IMR-90 (cell line): ENCODE results near the gene SDHAF1. TPM values are rescaled to one million over a fixed set of nuclear protein-coding genes. Genes with fewer than 3 reads are reported as not detected.

ENCODE experiments used
- ATAC-seq: fragments of 200-7000 bp; cut with Tn5 transposase; 2 replicates; pipeline ENCODE4 v1.9.1; 2020; ENCODE audit warnings: low read depth, mild to moderate bottlenecking, moderate library complexity
- BruUV-seq: library from RNA; stranded (reverse); fragments of 400-500 nt; replicated peaks from 2 replicates; lab custom pipeline; 2021; lab: Mats Ljungman, UMichigan
- CTCF ChIA-PET: fragments of 300-600 bp; formaldehyde crosslinking; extraction: SDS; loops from one replicate; lab custom pipeline; 2021; ENCODE audit warnings: antibody characterized with exemption; lab: Yijun Ruan, JAX
- POLR2A ChIA-PET: fragments of 300-600 bp; sonication (Branson Sonifier 250); formaldehyde crosslinking; loops from one replicate; lab custom pipeline; 2022; ENCODE audit warnings: antibody characterized with exemption; ENCODE audit not compliant: unreplicated experiment; lab: Charles Lee
- DNase-seq: peaks from one replicate; pipeline ENCODE4 v3.0.0; 2013
- H2AFZ ChIP-seq: replicated peaks from 2 replicates; pipeline ENCODE3; 2013; ENCODE audit warnings: low read length, mild to moderate bottlenecking; ENCODE audit not compliant: poor library complexity
- H2AK5ac ChIP-seq: 2 replicates; pipeline ENCODE4 v1.6.1; 2013; ENCODE audit warnings: low read depth, low read length, inconsistent platforms
- H2AK9ac ChIP-seq: replicated peaks from 2 replicates; pipeline ENCODE3; 2013; ENCODE audit warnings: mild to moderate bottlenecking, low read depth, low read length, moderate library complexity; ENCODE audit not compliant: poor library complexity
- H2BK120ac ChIP-seq: 2 replicates; pipeline ENCODE4 v1.6.1; 2013; ENCODE audit warnings: low read depth, low read length, inconsistent platforms
- H2BK15ac ChIP-seq: 3 replicates; pipeline ENCODE4 v1.6.1; 2013; ENCODE audit warnings: low read depth, low read length, inconsistent platforms
- H2BK20ac ChIP-seq: 2 replicates; pipeline ENCODE4 v1.6.1; 2013; ENCODE audit warnings: low read depth, mild to moderate bottlenecking, inconsistent platforms, low read length, moderate library complexity
- H2BK5ac ChIP-seq: 2 replicates; pipeline ENCODE4 v1.6.1; 2013; ENCODE audit warnings: mild to moderate bottlenecking, low read depth, low read length, inconsistent platforms; ENCODE audit not compliant: poor library complexity, severe bottlenecking
- H3K14ac ChIP-seq: replicated peaks from 2 replicates; pipeline ENCODE4 v1.6.1; 2013; ENCODE audit warnings: low read depth, low read length, inconsistent platforms
- H3K18ac ChIP-seq: 2 replicates; pipeline ENCODE4 v1.6.1; 2013; ENCODE audit warnings: low read depth, low read length, control low read depth
- H3K23ac ChIP-seq: 2 replicates; pipeline ENCODE4 v1.6.1; 2013; ENCODE audit warnings: low read depth, low read length, inconsistent platforms
- H3K27ac ChIP-seq: 2 replicates; pipeline ENCODE4 v1.5.1; 2013; ENCODE audit warnings: mild to moderate bottlenecking, control low read depth, low read length; ENCODE audit not compliant: insufficient read depth
- H3K27me3 ChIP-seq: 2 replicates; pipeline ENCODE4 v1.6.1; 2013; ENCODE audit warnings: low read length; ENCODE audit not compliant: control insufficient read depth, insufficient read depth
- H3K36me3 ChIP-seq: 2 replicates; pipeline ENCODE4 v1.6.1; 2013; ENCODE audit warnings: low read length, mixed read lengths; ENCODE audit not compliant: control insufficient read depth, insufficient read depth
- H3K4ac ChIP-seq: 2 replicates; pipeline ENCODE4 v1.6.1; 2013; ENCODE audit warnings: low read depth, low read length, inconsistent platforms
- H3K4me1 ChIP-seq: 2 replicates; pipeline ENCODE4 v1.6.1; 2013; ENCODE audit warnings: low read length, mixed read lengths; ENCODE audit not compliant: control insufficient read depth, insufficient read depth
- H3K4me2 ChIP-seq: 2 replicates; pipeline ENCODE4 v1.6.1; 2013; ENCODE audit warnings: low read depth, mild to moderate bottlenecking, control low read depth, low read length, moderate library complexity
- H3K4me3 ChIP-seq: 2 replicates; pipeline ENCODE4 v1.5.1; 2013; ENCODE audit warnings: low read depth, mild to moderate bottlenecking, control low read depth, low read length, moderate library complexity; ENCODE audit not compliant: insufficient read depth
- H3K56ac ChIP-seq: 2 replicates; pipeline ENCODE4 v1.6.1; 2013; ENCODE audit warnings: low read length, inconsistent platforms; ENCODE audit not compliant: insufficient read depth; ENCODE audit errors: extremely low read depth
- H3K79me1 ChIP-seq, 2 experiments: 2 replicates each; pipeline ENCODE4 v1.6.1; 2013; ENCODE audit warnings: low read length in 2 of 2, inconsistent platforms in 1 of 2, low read depth in 1 of 2
- H3K9ac ChIP-seq: 2 replicates; pipeline ENCODE4 v1.6.1; 2013; ENCODE audit warnings: low read depth, low read length, control low read depth
- H3K9me1 ChIP-seq: 2 replicates; pipeline ENCODE4 v1.6.1; 2013; ENCODE audit warnings: low read length, inconsistent platforms; ENCODE audit not compliant: insufficient read depth
- H3K9me3 ChIP-seq: 2 replicates; pipeline ENCODE4 v1.6.1; 2013; ENCODE audit warnings: low read length; ENCODE audit not compliant: control insufficient read depth, insufficient read depth
- H4K20me1 ChIP-seq: 2 replicates; pipeline ENCODE4 v1.6.1; 2013; ENCODE audit warnings: low read length, inconsistent platforms; ENCODE audit not compliant: insufficient read depth
- H4K5ac ChIP-seq: 2 replicates; pipeline ENCODE4 v1.6.1; 2013; ENCODE audit warnings: mild to moderate bottlenecking, low read depth, low read length, control low read depth
- H4K8ac ChIP-seq, 2 experiments: 2 replicates each; pipeline ENCODE4 v1.6.1; 2013; ENCODE audit warnings: low read depth in 2 of 2, low read length in 2 of 2, control low read depth in 1 of 2, inconsistent platforms in 1 of 2
- H4K91ac ChIP-seq: 2 replicates; pipeline ENCODE4 v1.6.1; 2013; ENCODE audit warnings: low read depth, low read length, inconsistent platforms; ENCODE audit not compliant: insufficient read depth
- BHLHE40 ChIP-seq: fragments of 150-350 bp; IDR thresholded peaks from 2 replicates; pipeline ENCODE4 v1.6.1; 2016; ENCODE audit warnings: mild to moderate bottlenecking, low read depth, low read length
- CEBPB ChIP-seq: IDR thresholded peaks from 2 replicates; pipeline ENCODE4 v1.6.1; 2012; ENCODE audit warnings: low read depth, low read length, improper control_type of control experiment
- CHD1 ChIP-seq: IDR thresholded peaks from 2 replicates; pipeline ENCODE4 v1.6.1; 2012; ENCODE audit warnings: low read depth, low read length, improper control_type of control experiment
- FOS ChIP-seq: fragments of 150-350 bp; IDR thresholded peaks from 2 replicates; pipeline ENCODE4 v1.6.1; 2016; ENCODE audit warnings: low read depth, low read length
- MAZ ChIP-seq: IDR thresholded peaks from 2 replicates; pipeline ENCODE4 v1.6.1; 2012; ENCODE audit warnings: low read depth, mild to moderate bottlenecking, low read length, improper control_type of control experiment, moderate library complexity, borderline replicate concordance
- MXI1 ChIP-seq: IDR thresholded peaks from 2 replicates; pipeline ENCODE4 v1.6.1; 2012; ENCODE audit warnings: low read depth, mild to moderate bottlenecking, low read length, moderate library complexity, borderline replicate concordance
- NFE2L2 ChIP-seq: fragments of 150-350 bp; IDR thresholded peaks from 2 replicates; pipeline ENCODE4 v1.6.1; 2016; ENCODE audit warnings: low read depth, mild to moderate bottlenecking, low read length
- POLR2A ChIP-seq: IDR thresholded peaks from 2 replicates; pipeline ENCODE4 v1.6.1; 2012; ENCODE audit warnings: mild to moderate bottlenecking, low read depth, low read length
- RCOR1 ChIP-seq: IDR thresholded peaks from 2 replicates; pipeline ENCODE4 v1.6.1; 2012; ENCODE audit warnings: mild to moderate bottlenecking, low read length, improper control_type of control experiment; ENCODE audit not compliant: insufficient replicate concordance
- SMC3 ChIP-seq: fragments of 150-350 bp; IDR thresholded peaks from 2 replicates; pipeline ENCODE4 v1.6.1; 2016; ENCODE audit warnings: low read depth, mild to moderate bottlenecking, antibody characterized with exemption, low read length, moderate library complexity
- USF2 ChIP-seq: fragments of 150-350 bp; IDR thresholded peaks from 2 replicates; pipeline ENCODE4 v1.6.1; 2017; ENCODE audit warnings: mild to moderate bottlenecking, antibody characterized with exemption, low read length, low read depth
- WGBS, 2 experiments: methylation state at CpG; one replicate each; pipeline versions ENCODE4 v1.1.5 to v1.1.7; 2013; ENCODE audit warnings: missing lambda C conversion rate in 2 of 2; ENCODE audit not compliant: insufficient read length in 1 of 2; ENCODE audit errors: extremely low coverage in 2 of 2; 5-methylcytosine and 5-hydroxymethylcytosine counted together
- dilution Hi-C: fragments of 300-500 bp; cut with HindIII; formaldehyde crosslinking; loops from one replicate; pipeline ENCODE4 v1.14.3; 2018; ENCODE audit warnings: low sequenced_read_pairs; ENCODE audit not compliant: unreplicated experiment
- in situ Hi-C: fragments of 300-500 bp; cut with MboI; formaldehyde crosslinking; loops from 3 replicates; pipeline ENCODE4 v1.14.3; 2019; ENCODE audit warnings: low sequenced_read_pairs, inconsistent platforms, mixed read lengths
- intact Hi-C: fragments of 100-400 bp; cut with micrococcal nuclease; formaldehyde crosslinking; loops from 2 replicates; pipeline ENCODE4 v1.10.0; 2022
- polyA plus RNA-seq, 3 experiments: library from polyadenylated mRNA; depleted of rRNA; stranded (reverse); fragments of >200 nt; gene quantifications; 2 replicates each; pipeline ENCODE4 v1.2.3, GENCODE V29; 2012; ENCODE audit warnings: low replicate concordance in 1 of 3
- total RNA-seq: library from RNA; depleted of rRNA; stranded (reverse); fragments of >200 nt; gene quantifications from 2 replicates; pipeline ENCODE4 v1.2.3, GENCODE V29; 2012
- TF ChIP-seq, protein P1 (sequence below): conservative IDR thresholded peaks from 2 replicates; pipeline ENCODE4 v1.5.1; 2012; ENCODE audit warnings: mild to moderate bottlenecking, low read depth, low read length, improper control_type of control experiment
- TF ChIP-seq, protein P2 (sequence below): fragments of 150-350 bp; IDR thresholded peaks from 2 replicates; pipeline ENCODE4 v1.6.1; 2016; ENCODE audit warnings: low read depth, mild to moderate bottlenecking, low read length, moderate library complexity, borderline replicate concordance

The SDHAF1 gene
- total and polyA plus RNA-seq, 2 of the 4 experiments (the other 2 are of a cell fraction), result 4.8 to 9.9 TPM

- Histone ChIP-seq H3K79me1 (peaks cover 0 to 26% of the 10 kb centered on the region in 2 experiments; a peak in 3 of 4 replicates), H3K9ac (no peak overlapping the region), H2AFZ (no peak overlapping the region), H3K4me2 (no peak overlapping the region), H2BK120ac (no peak overlapping the region), H3K36me3 (peaks cover 51% of the 10 kb centered on the region), H4K91ac (no peak overlapping the region), H3K14ac (no peak overlapping the region), H3K4me3 (no peak overlapping the region), H3K18ac (no peak overlapping the region), H3K4ac (no peak overlapping the region), H4K20me1 (no peaks in the 10 kb centered on the region; the same call in 1 of the 2 replicates), H3K9me3 (no peaks in the 10 kb centered on the region), H4K5ac (no peak overlapping the region), H2AK5ac (no peak overlapping the region), H3K27me3 (no peaks in the 10 kb centered on the region), H3K27ac (no peak overlapping the region), H2BK5ac (no peak overlapping the region), H2BK20ac (no peak overlapping the region), H4K8ac (no peak overlapping the region), H2AK9ac (no peak overlapping the region), H2BK15ac (no peak overlapping the region), H3K23ac (no peak overlapping the region), H3K4me1 (peaks cover 2% of the 10 kb centered on the region; the same call in 1 of the 2 replicates), H3K9me1 (0 out of 2 replicates have a peak, but pooled peaks cover 6% of the 10 kb centered on the region), H3K56ac (no peak overlapping the region)
- dilution Hi-C loops (no loop called here), in situ Hi-C loops (no loop called here), intact Hi-C loops (no loop called here)
- ATAC-seq (no peak), DNase-seq (no peak)
- 100% methylated on average over 2 of the region's 6 CpGs; no CpG with 5 or more reads in 1 of the 2 experiments for WGBS, 2 experiments
- POLR2A ChIA-PET, result no interaction called here
- no TSS peak for BruUV-seq
- CTCF ChIA-PET, result no interaction called here
- TF ChIP-seq MAZ (no peak), MXI1 (no peak), POLR2A (no peak), USF2 (no peak), SMC3 (no peak), BHLHE40 (no peak), RCOR1 (no peak), CHD1 (no peak), NFE2L2 (no peak), FOS (no peak), CEBPB (no peak)
- TF ChIP-seq, protein P1, sequence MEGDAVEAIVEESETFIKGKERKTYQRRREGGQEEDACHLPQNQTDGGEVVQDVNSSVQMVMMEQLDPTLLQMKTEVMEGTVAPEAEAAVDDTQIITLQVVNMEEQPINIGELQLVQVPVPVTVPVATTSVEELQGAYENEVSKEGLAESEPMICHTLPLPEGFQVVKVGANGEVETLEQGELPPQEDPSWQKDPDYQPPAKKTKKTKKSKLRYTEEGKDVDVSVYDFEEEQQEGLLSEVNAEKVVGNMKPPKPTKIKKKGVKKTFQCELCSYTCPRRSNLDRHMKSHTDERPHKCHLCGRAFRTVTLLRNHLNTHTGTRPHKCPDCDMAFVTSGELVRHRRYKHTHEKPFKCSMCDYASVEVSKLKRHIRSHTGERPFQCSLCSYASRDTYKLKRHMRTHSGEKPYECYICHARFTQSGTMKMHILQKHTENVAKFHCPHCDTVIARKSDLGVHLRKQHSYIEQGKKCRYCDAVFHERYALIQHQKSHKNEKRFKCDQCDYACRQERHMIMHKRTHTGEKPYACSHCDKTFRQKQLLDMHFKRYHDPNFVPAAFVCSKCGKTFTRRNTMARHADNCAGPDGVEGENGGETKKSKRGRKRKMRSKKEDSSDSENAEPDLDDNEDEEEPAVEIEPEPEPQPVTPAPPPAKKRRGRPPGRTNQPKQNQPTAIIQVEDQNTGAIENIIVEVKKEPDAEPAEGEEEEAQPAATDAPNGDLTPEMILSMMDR, result no peak
- TF ChIP-seq, protein P2, sequence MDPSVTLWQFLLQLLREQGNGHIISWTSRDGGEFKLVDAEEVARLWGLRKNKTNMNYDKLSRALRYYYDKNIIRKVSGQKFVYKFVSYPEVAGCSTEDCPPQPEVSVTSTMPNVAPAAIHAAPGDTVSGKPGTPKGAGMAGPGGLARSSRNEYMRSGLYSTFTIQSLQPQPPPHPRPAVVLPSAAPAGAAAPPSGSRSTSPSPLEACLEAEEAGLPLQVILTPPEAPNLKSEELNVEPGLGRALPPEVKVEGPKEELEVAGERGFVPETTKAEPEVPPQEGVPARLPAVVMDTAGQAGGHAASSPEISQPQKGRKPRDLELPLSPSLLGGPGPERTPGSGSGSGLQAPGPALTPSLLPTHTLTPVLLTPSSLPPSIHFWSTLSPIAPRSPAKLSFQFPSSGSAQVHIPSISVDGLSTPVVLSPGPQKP, result no peak
Observed at GRCh38 chr19:36027696-36028095, 32.7 kb downstream of the SDHAF1 start.
